Measurements from ENCODE around the gene OST4.

Gene OST4

GRCh38 chr2:27025281-27025800 lies 46.1 kb downstream of the OST4 start:
- DNase-seq (ENCODE audit: low read depth): no peak

DNA sequence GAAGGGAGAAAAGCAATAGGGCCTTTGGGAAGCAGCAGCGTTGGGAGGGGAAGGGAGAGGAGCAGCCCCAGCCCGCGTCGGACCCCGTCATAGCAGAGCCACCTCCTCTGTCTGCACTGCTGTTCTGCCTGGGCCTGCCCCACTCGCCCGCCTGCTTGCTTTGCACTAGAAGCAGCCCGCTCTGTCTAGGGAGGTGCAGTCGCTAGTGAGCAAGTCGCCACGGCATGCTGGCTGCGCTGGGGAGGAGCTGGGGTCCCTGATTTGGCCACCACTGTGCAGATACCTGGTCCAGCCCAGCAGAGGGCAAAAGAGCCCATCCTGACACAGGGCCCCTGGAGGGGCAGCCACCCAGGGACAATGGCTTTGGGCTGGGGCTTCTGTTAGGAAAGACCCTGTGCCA lies 46.6 kb downstream of the OST4 start:
- DNase-seq (ENCODE audit: low read depth): no peak

- DNase-seq (ENCODE audit: low read depth): no peak
Measured at GRCh38 chr2:27024188-27024587, 47.3 kb downstream of the OST4 start.

- no peak for DNase-seq (ENCODE audit: low read depth)
Measured at GRCh38 chr2:27023740-27024139, 47.7 kb downstream of the OST4 start.

- no peak for DNase-seq (ENCODE audit: low read depth)
Measured at GRCh38 chr2:27021253-27022049, 50.0 kb downstream of the OST4 start.
